OCI-LY3 (cell line): ENCODE measurements around the gene KLK2.

Source experiments
- H2AFZ ChIP-seq: fragments of 200-600, 300-600 bp; shearing (Covaris generic); 2 replicates; pipeline ENCODE4 v1.6.0; 2014; ENCODE audit warnings: antibody characterized with exemption, low read depth, low read length
- H3K27ac ChIP-seq: fragments of 200-600, 300-600 bp; sonication (generic); 2 replicates; pipeline ENCODE4 v1.5.1; 2014; ENCODE audit warnings: mild to moderate bottlenecking, low read length, moderate library complexity, mixed read lengths
- H3K27me3 ChIP-seq: fragments of 200-600, 300-600 bp; sonication (generic); 2 replicates; pipeline ENCODE4 v1.6.1; 2014; ENCODE audit warnings: low read depth, low read length, mixed read lengths
- H3K36me3 ChIP-seq: fragments of 200-600, 300-600 bp; sonication (generic); replicated peaks from 2 replicates; pipeline ENCODE3; 2014; ENCODE audit warnings: low read depth, low read length, mixed read lengths
- H3K4me1 ChIP-seq: fragments of 300-600, 200-600 bp; sonication (generic); 2 replicates; pipeline ENCODE4 v1.6.1; 2014; ENCODE audit warnings: low read length, mixed read lengths
- H3K4me2 ChIP-seq: fragments of 200-600, 300-600 bp; sonication (generic); 2 replicates; pipeline ENCODE4 v1.6.1; 2014; ENCODE audit warnings: low read length, mixed read lengths
- H3K4me3 ChIP-seq: fragments of 300-600, 200-600 bp; sonication (generic); 2 replicates; pipeline ENCODE4 v1.5.1; 2014; ENCODE audit warnings: antibody characterized with exemption, mild to moderate bottlenecking, low read length, moderate library complexity
- H3K79me2 ChIP-seq: fragments of 300-600, 200-600 bp; shearing (Covaris generic); 2 replicates; pipeline ENCODE4 v1.6.1; 2014; ENCODE audit warnings: mild to moderate bottlenecking, low read length, mixed read lengths
- H3K9ac ChIP-seq: fragments of 300-600, 200-600 bp; shearing (Covaris generic); 2 replicates; pipeline ENCODE4 v1.6.0; 2014; ENCODE audit warnings: mild to moderate bottlenecking, low read length, moderate library complexity
- H3K9me3 ChIP-seq: fragments of 200-600, 300-600 bp; shearing (Covaris generic); 2 replicates; pipeline ENCODE4 v1.6.1; 2014; ENCODE audit warnings: low read length, mixed read lengths; ENCODE audit not compliant: insufficient read depth
- H4K20me1 ChIP-seq: fragments of 200-600, 300-600 bp; sonication (generic); 2 replicates; pipeline ENCODE4 v1.6.1; 2016; ENCODE audit warnings: low read length, mixed read lengths; ENCODE audit not compliant: insufficient read depth
- CTCF ChIP-seq: fragments of 200-600, 300-600 bp; sonication (generic); IDR thresholded peaks from 2 replicates; pipeline ENCODE4 v1.5.1; 2014; ENCODE audit warnings: antibody characterized with exemption, low read length, low read depth
- EZH2phosphoT487 ChIP-seq: fragments of 200-600 bp; shearing (Covaris generic); IDR thresholded peaks from 2 replicates; pipeline ENCODE4 v1.6.1; 2018; ENCODE audit warnings: antibody characterized with exemption, mixed run types, low read depth

Gene KLK2

GRCh38 chr19:50873056-50873455 lies at the start of gene KLK2:
Gene KLK2, plus strand, starts transcription at chr19:50873439. Its CDS starts 35 bp downstream, at chr19:50873474.
- H3K9ac ChIP-seq: no peak within 1 kb of the TSS
- no peaks in the 10 kb centered on the region for H3K79me2 ChIP-seq
- no peaks in the 10 kb centered on the region for H3K36me3 ChIP-seq
- peaks cover 15% of the 10 kb centered on the region for H3K4me1 ChIP-seq
- no peak within 1 kb of the TSS for H2AFZ ChIP-seq
- TF ChIP-seq CTCF: no peak
- no peak for TF ChIP-seq EZH2phosphoT487
- H3K4me2 ChIP-seq: no peak within 1 kb of the TSS
- H3K4me3 ChIP-seq: no peak within 1 kb of the TSS
- H4K20me1 ChIP-seq: no peaks in the 10 kb centered on the region
- no peak within 1 kb of the TSS for H3K27ac ChIP-seq
- no peaks in the 10 kb centered on the region for H3K9me3 ChIP-seq
- H3K27me3 ChIP-seq: peaks cover 65% of the 10 kb centered on the region

- TF ChIP-seq CTCF: no peak
- no peak for TF ChIP-seq EZH2phosphoT487
Measured at GRCh38 chr19:50826492-50827240, 46.6 kb upstream of the KLK2 start.

GRCh38 chr19:50827476-50827875 lies 45.8 kb upstream of the KLK2 start:
- Histone ChIP-seq H3K79me2 (no peaks in the 10 kb centered on the region), H3K36me3 (no peaks in the 10 kb centered on the region), H3K27ac (no peak overlapping the region), H2AFZ (no peak overlapping the region), H3K9me3 (no peaks in the 10 kb centered on the region), H3K4me2 (no peak overlapping the region), H4K20me1 (no peaks in the 10 kb centered on the region), H3K4me3 (no peak overlapping the region), H3K4me1 (no peaks in the 10 kb centered on the region), H3K9ac (no peak overlapping the region), H3K27me3 (peaks cover 27% of the 10 kb centered on the region)
- TF ChIP-seq CTCF (no peak), EZH2phosphoT487 (no peak)

More at GRCh38 chr19:50826492-50827240, 46.6 kb upstream of the KLK2 start:
- Histone ChIP-seq H3K9me3 (no peaks in the 10 kb centered on the region), H3K27ac (no peak overlapping the region), H3K4me1 (no peaks in the 10 kb centered on the region), H3K4me3 (no peak overlapping the region), H3K79me2 (no peaks in the 10 kb centered on the region), H3K9ac (no peak overlapping the region), H3K36me3 (no peaks in the 10 kb centered on the region), H3K27me3 (peaks cover 35% of the 10 kb centered on the region), H4K20me1 (no peaks in the 10 kb centered on the region), H2AFZ (no peak overlapping the region), H3K4me2 (no peak overlapping the region)

- Histone ChIP-seq H2AFZ (no peak overlapping the region), H3K9ac (no peak overlapping the region), H3K27me3 (peaks cover 19% of the 10 kb centered on the region), H3K79me2 (no peaks in the 10 kb centered on the region), H3K36me3 (no peaks in the 10 kb centered on the region), H3K4me1 (no peaks in the 10 kb centered on the region), H3K4me3 (no peak overlapping the region), H3K9me3 (no peaks in the 10 kb centered on the region), H3K27ac (no peak overlapping the region), H4K20me1 (no peaks in the 10 kb centered on the region), H3K4me2 (no peak overlapping the region)
- TF ChIP-seq EZH2phosphoT487: no peak
- TF ChIP-seq CTCF: no peak
Measured at GRCh38 chr19:50829801-50830200, 43.4 kb upstream of the KLK2 start.
